ENCODE results near the gene CCDC174. TPM values are rescaled to one million over a fixed set of nuclear protein-coding genes. Genes with fewer than 3 reads are reported as not detected.
A peak's percentile ranks its signal among the peaks of the same experiment; 100 is the strongest.

CCDC174 gene
- total RNA-seq (2012; rRNA removed) (5.9 and 6.9 TPM in 2 replicates), polyA plus RNA-seq (2012; rRNA removed) (6.1 and 9.6 TPM in 2 replicates), Bru-seq, nascent RNA (percentile 78 among the genes with signal in this experiment), BruChase-seq, experiment 1, labeled RNA remaining after a 6-hour chase (percentile 59 among the genes with signal in this experiment), BruChase-seq, experiment 2, labeled RNA remaining after a 2-hour chase (percentile 64 among the genes with signal in this experiment)
- 2.5 and 4.4 TPM in 2 replicates for polyA plus RNA-seq (2012; cell fraction: cytosol; rRNA removed)
- polyA plus RNA-seq (2012; cell fraction: nucleus; rRNA removed; ENCODE audit: low replicate concordance): 6.6 and 15.4 TPM in 2 replicates
- long read RNA-seq, partial matches to known transcripts: 5 of 9 reads
- long read RNA-seq, other reads (novel, unspliced or antisense): 3 of 9 reads

DNA sequence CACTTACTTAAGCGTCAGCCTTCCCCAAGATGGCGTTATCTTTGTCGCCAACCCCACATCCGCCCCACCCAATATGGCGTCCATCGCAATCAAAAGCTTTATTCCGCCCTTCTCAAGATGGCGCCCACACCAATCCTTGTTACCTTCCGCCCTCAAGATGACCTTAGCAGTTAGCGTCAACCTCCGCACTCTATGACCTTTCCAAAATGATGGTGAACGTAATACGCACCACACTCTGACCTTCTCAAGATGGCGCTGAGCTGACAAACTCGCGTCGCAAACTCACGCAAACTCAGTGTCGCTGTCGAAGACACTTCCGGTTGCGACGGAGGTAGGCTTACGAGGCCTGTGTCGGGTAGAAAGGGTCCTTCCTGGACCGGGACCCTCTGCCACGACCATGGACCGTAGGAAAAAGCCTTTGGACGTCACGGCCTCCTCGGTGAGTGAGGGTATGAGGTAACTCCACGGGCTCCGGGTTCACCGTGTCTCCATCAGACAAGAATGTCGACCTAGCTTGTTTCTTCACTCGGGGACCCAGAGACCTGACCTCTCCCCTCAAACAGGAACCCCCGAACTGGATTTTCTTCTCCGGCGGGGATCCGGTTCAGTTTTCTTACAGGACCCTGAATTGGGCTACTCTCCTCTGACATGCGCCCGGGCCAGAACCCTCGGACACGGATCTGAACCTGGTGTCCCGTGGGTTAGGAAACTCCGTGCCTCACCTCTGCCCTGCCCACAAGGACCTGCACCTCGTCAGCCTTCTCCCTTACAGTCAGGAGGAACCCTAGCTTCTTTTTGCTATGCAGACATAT is at the start of gene CCDC174:
CCDC174 (plus strand) TSS at position 323 of the 812 bp plus-strand sequence; CDS start at position 398, 75 bp downstream.
- peak; percentile 100 for ATAC-seq (ENCODE audit: low read depth)
- Histone ChIP-seq H2BK15ac (ENCODE audit: low read depth, low read length) (no peak within 1 kb of the TSS), H3K9ac (ENCODE audit: low read depth, low read length) (peak within 1 kb of the TSS; percentile 94), H3K4me1 (ENCODE audit: control insufficient read depth, insufficient read depth, low read length) (no peaks in the 10 kb centered on the region), H4K5ac (ENCODE audit: low read depth, low read length) (peak within 1 kb of the TSS; percentile 98), H4K91ac (ENCODE audit: insufficient read depth, low read depth, low read length) (peak within 1 kb of the TSS; percentile 75), H2BK120ac (ENCODE audit: low read depth, low read length) (peak within 1 kb of the TSS; percentile 48), H3K14ac (replicated peaks; ENCODE audit: low read depth, low read length) (peak within 1 kb of the TSS; percentile 89), H3K9me1 (ENCODE audit: insufficient read depth, low read length) (no peaks in the 10 kb centered on the region), H3K18ac (ENCODE audit: low read depth, low read length) (peak within 1 kb of the TSS; percentile 58), H2BK5ac (ENCODE audit: low read depth, low read length, poor library complexity, severe bottlenecking) (peak within 1 kb of the TSS; percentile 76), H3K56ac (ENCODE audit: extremely low read depth, insufficient read depth, low read length) (peak within 1 kb of the TSS; percentile 90), H4K8ac (ENCODE audit: low read depth in 2 of 2, low read length in 2 of 2) (peak within 1 kb of the TSS; percentile 58 to 94), H3K4ac (ENCODE audit: low read depth, low read length) (peak within 1 kb of the TSS; percentile 90), H3K23ac (ENCODE audit: low read depth, low read length) (peak within 1 kb of the TSS; percentile 66), H2BK20ac (ENCODE audit: low read depth, low read length) (no peak within 1 kb of the TSS), H2AK9ac (replicated peaks; ENCODE audit: low read depth, low read length, poor library complexity) (peak within 1 kb of the TSS; percentile 95), H2AK5ac (ENCODE audit: low read depth, low read length) (peak within 1 kb of the TSS; percentile 86; the same call in 1 of the 2 replicates), H4K20me1 (ENCODE audit: insufficient read depth, low read length) (no peaks in the 10 kb centered on the region), H3K4me3 (ENCODE audit: insufficient read depth, low read depth, low read length) (peak within 1 kb of the TSS; percentile 62), H3K36me3 (ENCODE audit: control insufficient read depth, insufficient read depth, low read length) (peaks cover 2% of the 10 kb centered on the region; the same call in 1 of the 2 replicates), H3K27me3 (ENCODE audit: control insufficient read depth, insufficient read depth, low read length) (no peaks in the 10 kb centered on the region), H3K4me2 (ENCODE audit: low read depth, low read length) (peak within 1 kb of the TSS; percentile 99), H3K9me3 (ENCODE audit: control insufficient read depth, insufficient read depth, low read length) (no peaks in the 10 kb centered on the region), H3K79me1 (ENCODE audit: low read depth in 1 of 2, low read length in 2 of 2) (peaks cover 11 to 15% of the 10 kb centered on the region in 2 experiments), H3K27ac (ENCODE audit: insufficient read depth, low read length) (peak within 1 kb of the TSS; percentile 85), H2AFZ (replicated peaks; ENCODE audit: low read length, poor library complexity) (peak within 1 kb of the TSS; percentile 97)
- POLR2A ChIA-PET (ENCODE audit: unreplicated experiment): interaction anchor here (0.8 to 1.0 kb wide), 2 partner anchors 138 to 433 kb away, joined by 6 to 9 read pairs; no protein-coding TSS in a partner anchor
- WGBS, 2 experiments (ENCODE audit: extremely low coverage in 2 of 2, insufficient read length in 1 of 2): 0% methylated on average over 22 of the region's 47 CpGs; no CpG with 5 or more reads in 1 of the 2 experiments
- CTCF ChIA-PET: interaction anchor here (0.7 to 1.0 kb wide), 3 partner anchors 18 to 27 kb away, joined by 3 read pairs; no protein-coding TSS in a partner anchor
- DNase-seq: peak; percentile 99
- intact Hi-C loops (cut with micrococcal nuclease): loop anchor here (1.0 to 5.0 kb wide), 5 partner anchors 75 to 449 kb away; no protein-coding TSS in a partner anchor
- dilution Hi-C loops (cut with HindIII; ENCODE audit: low sequenced_read_pairs, unreplicated experiment): no loop called here
- in situ Hi-C loops (cut with MboI; ENCODE audit: low sequenced_read_pairs): loop anchor here (25.0 kb wide), 1 partner anchor 386 kb away; no protein-coding TSS in a partner anchor
- TF ChIP-seq CEBPB (IDR thresholded peaks at IDR 0.05; ENCODE audit: low read depth, low read length) (0 out of 2 replicates have a peak, but pooled peaks have one; percentile 11), MAZ (IDR thresholded peaks at IDR 0.05; ENCODE audit: borderline replicate concordance, low read depth, low read length) (peak; percentile 42; the same call in 1 of the 2 replicates), MAFK (IDR thresholded peaks at IDR 0.05; ENCODE audit: low read depth, low read length) (no peak; the same call in 1 of the 2 replicates), MXI1 (IDR thresholded peaks at IDR 0.05; ENCODE audit: borderline replicate concordance, low read depth, low read length) (0 out of 2 replicates have a peak, but pooled peaks have one; percentile 27), POLR2A (IDR thresholded peaks at IDR 0.05; ENCODE audit: low read depth, low read length) (peak; percentile 91), CHD1 (IDR thresholded peaks at IDR 0.05; ENCODE audit: low read depth, low read length) (no peak), FOS (IDR thresholded peaks at IDR 0.05; ENCODE audit: low read depth, low read length) (0 out of 2 replicates have a peak, but pooled peaks have one; percentile 8)
- TF ChIP-seq, protein P1, sequence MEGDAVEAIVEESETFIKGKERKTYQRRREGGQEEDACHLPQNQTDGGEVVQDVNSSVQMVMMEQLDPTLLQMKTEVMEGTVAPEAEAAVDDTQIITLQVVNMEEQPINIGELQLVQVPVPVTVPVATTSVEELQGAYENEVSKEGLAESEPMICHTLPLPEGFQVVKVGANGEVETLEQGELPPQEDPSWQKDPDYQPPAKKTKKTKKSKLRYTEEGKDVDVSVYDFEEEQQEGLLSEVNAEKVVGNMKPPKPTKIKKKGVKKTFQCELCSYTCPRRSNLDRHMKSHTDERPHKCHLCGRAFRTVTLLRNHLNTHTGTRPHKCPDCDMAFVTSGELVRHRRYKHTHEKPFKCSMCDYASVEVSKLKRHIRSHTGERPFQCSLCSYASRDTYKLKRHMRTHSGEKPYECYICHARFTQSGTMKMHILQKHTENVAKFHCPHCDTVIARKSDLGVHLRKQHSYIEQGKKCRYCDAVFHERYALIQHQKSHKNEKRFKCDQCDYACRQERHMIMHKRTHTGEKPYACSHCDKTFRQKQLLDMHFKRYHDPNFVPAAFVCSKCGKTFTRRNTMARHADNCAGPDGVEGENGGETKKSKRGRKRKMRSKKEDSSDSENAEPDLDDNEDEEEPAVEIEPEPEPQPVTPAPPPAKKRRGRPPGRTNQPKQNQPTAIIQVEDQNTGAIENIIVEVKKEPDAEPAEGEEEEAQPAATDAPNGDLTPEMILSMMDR (conservative IDR thresholded peaks at IDR 0.05; ENCODE audit: low read depth, low read length): 0 out of 2 replicates have a peak, but pooled peaks have one; percentile 5
- TF ChIP-seq, protein P2, sequence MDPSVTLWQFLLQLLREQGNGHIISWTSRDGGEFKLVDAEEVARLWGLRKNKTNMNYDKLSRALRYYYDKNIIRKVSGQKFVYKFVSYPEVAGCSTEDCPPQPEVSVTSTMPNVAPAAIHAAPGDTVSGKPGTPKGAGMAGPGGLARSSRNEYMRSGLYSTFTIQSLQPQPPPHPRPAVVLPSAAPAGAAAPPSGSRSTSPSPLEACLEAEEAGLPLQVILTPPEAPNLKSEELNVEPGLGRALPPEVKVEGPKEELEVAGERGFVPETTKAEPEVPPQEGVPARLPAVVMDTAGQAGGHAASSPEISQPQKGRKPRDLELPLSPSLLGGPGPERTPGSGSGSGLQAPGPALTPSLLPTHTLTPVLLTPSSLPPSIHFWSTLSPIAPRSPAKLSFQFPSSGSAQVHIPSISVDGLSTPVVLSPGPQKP (IDR thresholded peaks at IDR 0.05; ENCODE audit: borderline replicate concordance, low read depth, low read length): peak; percentile 79; the same call in 1 of the 2 replicates
- TSS peak; percentile 78 for BruUV-seq (replicated peaks)

Data from IMR-90 (cell line).